Parathyroid adenoma (tissue), 2 donors: ENCODE data around the gene ZNF521.

Source experiments
- H2AFZ ChIP-seq: fragments of 300-600 bp; sonication (generic); one replicate; pipeline ENCODE4 v1.7.0; 2017; ENCODE audit warnings: antibody characterized with exemption, mild to moderate bottlenecking
- H3K27ac ChIP-seq: fragments of 300-600 bp; sonication (generic); one replicate; pipeline ENCODE4 v1.7.0; 2017
- H3K27me3 ChIP-seq: fragments of 300-600 bp; sonication (generic); one replicate; pipeline ENCODE4 v1.7.0; 2017; ENCODE audit warnings: low read length; ENCODE audit not compliant: control insufficient read depth, insufficient read depth
- H3K36me3 ChIP-seq: fragments of 300-600 bp; sonication (generic); one replicate; pipeline ENCODE4 v1.7.0; 2017; ENCODE audit warnings: low read length; ENCODE audit not compliant: control insufficient read depth, insufficient read depth
- H3K4me1 ChIP-seq: fragments of 300-600 bp; sonication (generic); one replicate; pipeline ENCODE4 v1.7.0; 2017; ENCODE audit warnings: control low read depth
- H3K4me2 ChIP-seq: fragments of 300-600 bp; sonication (generic); one replicate; pipeline ENCODE4 v1.7.0; 2017; ENCODE audit warnings: low read length
- H3K4me3 ChIP-seq: fragments of 300-600 bp; sonication (generic); one replicate; pipeline ENCODE4 v1.7.0; 2017; ENCODE audit warnings: low read depth, low read length
- H3K79me2 ChIP-seq: fragments of 300-600 bp; sonication (generic); one replicate; pipeline ENCODE4 v1.7.0; 2017; ENCODE audit warnings: control low read depth
- H3K9ac ChIP-seq: fragments of 300-600 bp; sonication (generic); one replicate; pipeline ENCODE4 v1.7.0; 2017; ENCODE audit warnings: mild to moderate bottlenecking
- H3K9me3 ChIP-seq: fragments of 300-600 bp; sonication (generic); one replicate; pipeline ENCODE4 v1.7.0; 2017; ENCODE audit warnings: low read length; ENCODE audit not compliant: control insufficient read depth
- TF ChIP-seq, protein P1 (sequence below): fragments of 300-600 bp; sonication (generic); IDR thresholded peaks from one replicate; pipeline ENCODE4 v1.7.0; 2017; ENCODE audit warnings: antibody characterized with exemption, mild to moderate bottlenecking
- donor health status: primary hyperparathyroidism.

Gene ZNF521

GRCh38 chr18:25111377-25112288, 240.3 kb downstream of the ZNF521 start:
- TF ChIP-seq, protein P1, sequence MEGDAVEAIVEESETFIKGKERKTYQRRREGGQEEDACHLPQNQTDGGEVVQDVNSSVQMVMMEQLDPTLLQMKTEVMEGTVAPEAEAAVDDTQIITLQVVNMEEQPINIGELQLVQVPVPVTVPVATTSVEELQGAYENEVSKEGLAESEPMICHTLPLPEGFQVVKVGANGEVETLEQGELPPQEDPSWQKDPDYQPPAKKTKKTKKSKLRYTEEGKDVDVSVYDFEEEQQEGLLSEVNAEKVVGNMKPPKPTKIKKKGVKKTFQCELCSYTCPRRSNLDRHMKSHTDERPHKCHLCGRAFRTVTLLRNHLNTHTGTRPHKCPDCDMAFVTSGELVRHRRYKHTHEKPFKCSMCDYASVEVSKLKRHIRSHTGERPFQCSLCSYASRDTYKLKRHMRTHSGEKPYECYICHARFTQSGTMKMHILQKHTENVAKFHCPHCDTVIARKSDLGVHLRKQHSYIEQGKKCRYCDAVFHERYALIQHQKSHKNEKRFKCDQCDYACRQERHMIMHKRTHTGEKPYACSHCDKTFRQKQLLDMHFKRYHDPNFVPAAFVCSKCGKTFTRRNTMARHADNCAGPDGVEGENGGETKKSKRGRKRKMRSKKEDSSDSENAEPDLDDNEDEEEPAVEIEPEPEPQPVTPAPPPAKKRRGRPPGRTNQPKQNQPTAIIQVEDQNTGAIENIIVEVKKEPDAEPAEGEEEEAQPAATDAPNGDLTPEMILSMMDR: no peak
- no peaks in the 10 kb centered on the region for H3K79me2 ChIP-seq
- no peak overlapping the region for H3K9ac ChIP-seq
- no peak overlapping the region for H2AFZ ChIP-seq
- H3K27me3 ChIP-seq: no peaks in the 10 kb centered on the region
- H3K4me1 ChIP-seq: no peaks in the 10 kb centered on the region
- no peak overlapping the region for H3K4me2 ChIP-seq
- no peaks in the 10 kb centered on the region for H3K9me3 ChIP-seq
- no peak overlapping the region for H3K27ac ChIP-seq
- H3K36me3 ChIP-seq: no peaks in the 10 kb centered on the region
- H3K4me3 ChIP-seq: no peak overlapping the region

DNA sequence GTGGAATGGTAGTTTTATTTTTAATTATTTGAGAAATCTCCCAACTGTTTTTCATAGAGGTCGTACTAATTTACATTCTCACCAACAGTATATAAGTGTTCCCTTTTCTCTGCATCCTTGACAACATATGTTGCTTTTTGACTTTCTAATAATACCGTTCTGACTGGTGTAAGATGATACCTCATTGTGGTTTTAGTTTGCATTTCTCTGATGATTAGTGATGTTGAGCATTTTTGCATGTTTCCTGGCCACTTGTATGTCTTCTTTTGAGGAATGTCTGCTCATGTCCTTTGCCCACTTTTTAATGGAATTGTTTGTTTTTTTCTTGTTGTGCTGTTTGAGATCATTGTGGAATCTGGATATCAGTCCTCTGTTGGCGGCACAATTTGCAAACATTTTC, 242.5 kb downstream of the ZNF521 start:
- Histone ChIP-seq H3K4me1 (no peaks in the 10 kb centered on the region), H3K36me3 (no peaks in the 10 kb centered on the region), H3K4me3 (no peak overlapping the region), H3K27me3 (no peaks in the 10 kb centered on the region), H3K27ac (no peak overlapping the region), H3K4me2 (no peak overlapping the region), H3K9ac (no peak overlapping the region), H3K79me2 (no peaks in the 10 kb centered on the region), H3K9me3 (no peaks in the 10 kb centered on the region), H2AFZ (no peak overlapping the region)
- TF ChIP-seq, protein P1: no peak

DNA sequence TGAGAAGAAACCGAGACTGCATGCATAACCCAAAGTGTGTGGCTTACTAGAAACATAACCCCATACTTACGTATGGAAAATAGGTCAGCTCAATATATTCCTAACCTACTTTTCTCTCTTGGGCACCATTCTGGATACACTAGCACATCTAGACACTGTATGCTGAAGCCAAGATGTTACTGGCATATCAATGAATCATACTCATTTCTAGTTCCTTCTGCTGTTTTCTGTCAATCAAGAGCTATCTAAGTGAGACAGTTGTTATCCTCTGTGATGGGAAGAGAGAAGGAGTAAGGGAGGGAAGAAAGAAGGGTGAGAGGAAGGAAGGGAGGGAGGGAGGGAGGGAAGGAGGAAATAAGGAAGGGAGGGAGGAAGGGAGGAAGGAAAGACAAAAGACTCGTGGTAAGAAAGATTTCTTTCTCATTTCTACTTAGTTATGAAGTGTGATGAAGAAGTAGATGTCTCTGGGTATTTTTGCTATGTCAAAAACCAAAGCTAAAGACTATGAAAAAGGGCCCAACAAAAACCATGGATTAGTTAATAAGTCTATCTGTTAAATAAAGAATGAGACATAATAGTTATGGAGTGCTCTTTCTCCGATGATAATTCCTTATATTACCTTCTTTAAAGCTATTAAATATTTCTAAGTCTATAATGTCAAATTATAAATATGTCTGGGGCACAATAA, 248.4 kb downstream of the ZNF521 start:
- TF ChIP-seq, protein P1: no peak
- H3K4me1 ChIP-seq: no peaks in the 10 kb centered on the region
- H3K27me3 ChIP-seq: no peaks in the 10 kb centered on the region

GRCh38 chr18:25102662-25103061, 249.3 kb downstream of the ZNF521 start:
- no peaks in the 10 kb centered on the region for H3K27me3 ChIP-seq
- no peaks in the 10 kb centered on the region for H3K4me1 ChIP-seq

More for the DNA sequence above, 248.4 kb downstream of the ZNF521 start:
- Histone ChIP-seq H2AFZ (no peak overlapping the region), H3K79me2 (no peaks in the 10 kb centered on the region), H3K4me2 (no peak overlapping the region), H3K36me3 (no peaks in the 10 kb centered on the region), H3K27ac (no peak overlapping the region), H3K9ac (no peak overlapping the region), H3K4me3 (no peak overlapping the region), H3K9me3 (no peaks in the 10 kb centered on the region)

More at GRCh38 chr18:25102662-25103061, 249.3 kb downstream of the ZNF521 start:
- Histone ChIP-seq H3K9me3 (no peaks in the 10 kb centered on the region), H3K4me2 (no peak overlapping the region), H3K4me3 (no peak overlapping the region), H3K79me2 (no peaks in the 10 kb centered on the region), H3K36me3 (no peaks in the 10 kb centered on the region), H3K27ac (no peak overlapping the region), H3K9ac (no peak overlapping the region), H2AFZ (no peak overlapping the region)
- TF ChIP-seq, protein P1: no peak
